Colonic mucosa (tissue), 4 donors: ENCODE measurements around the gene PIBF1. TPM values are rescaled to one million over a fixed set of nuclear protein-coding genes. Genes with fewer than 3 reads are reported as not detected.
"Not testable (repeated sequence)": the region's sequence is repeated elsewhere in the genome, so short reads cannot be mapped to it uniquely, and the experiment has no call there.

ENCODE experiments used
- DNase-seq: peaks from one replicate; pipeline ENCODE4 v3.0.0-alpha.2; 2020
- H3K27ac ChIP-seq: fragments of 200-600 bp; one replicate; pipeline ENCODE4 v1.8.0; 2021
- H3K27me3 ChIP-seq: fragments of 200-600 bp; one replicate; pipeline ENCODE4 v1.8.0; 2021
- H3K36me3 ChIP-seq: fragments of 200-600 bp; one replicate; pipeline ENCODE4 v1.8.0; 2021
- H3K4me1 ChIP-seq: fragments of 200-600 bp; one replicate; pipeline ENCODE4 v1.8.0; 2021; ENCODE audit warnings: mild to moderate bottlenecking
- H3K4me3 ChIP-seq: fragments of 200-600 bp; one replicate; pipeline ENCODE4 v1.8.0; 2021
- H3K9ac ChIP-seq, 2 donors: one replicate each; pipeline ENCODE4 v1.7.0; 2013; ENCODE audit warnings: control low read depth in 2 of 2, low read depth in 2 of 2, low read length in 2 of 2
- H3K9me3 ChIP-seq: fragments of 200-600 bp; one replicate; pipeline ENCODE4 v1.8.0; 2021
- intact Hi-C: fragments of 100-400 bp; cut with DNase I; formaldehyde crosslinking; loops from one replicate; pipeline ENCODE4 v1.14.1; 2022
- total RNA-seq, 2 donors: library from RNA; stranded (reverse); fragmentation: NEBNext Ultra II Directional in 1 of 2; extraction: Animal tissue kit (Norgen Biotek cat#: 25700) in 1 of 2; gene quantifications; one replicate each; pipeline ENCODE4 v1.2.1, GENCODE V29; 2021
- TF ChIP-seq, protein P1 (sequence below): fragments of 200-600 bp; IDR thresholded peaks from one replicate; pipeline ENCODE4 v1.8.0; 2022; ENCODE audit warnings: antibody characterized with exemption, mild to moderate bottlenecking
- donor health status: healthy.
- donor health status: DM: no; HTN: no; CAD: no.
- donor health status: DM: no; HTN: no; CAD: no.

The PIBF1 gene
- total RNA-seq, 2 donors from 2014 or later = 12.3 to 17.5 TPM

DNA sequence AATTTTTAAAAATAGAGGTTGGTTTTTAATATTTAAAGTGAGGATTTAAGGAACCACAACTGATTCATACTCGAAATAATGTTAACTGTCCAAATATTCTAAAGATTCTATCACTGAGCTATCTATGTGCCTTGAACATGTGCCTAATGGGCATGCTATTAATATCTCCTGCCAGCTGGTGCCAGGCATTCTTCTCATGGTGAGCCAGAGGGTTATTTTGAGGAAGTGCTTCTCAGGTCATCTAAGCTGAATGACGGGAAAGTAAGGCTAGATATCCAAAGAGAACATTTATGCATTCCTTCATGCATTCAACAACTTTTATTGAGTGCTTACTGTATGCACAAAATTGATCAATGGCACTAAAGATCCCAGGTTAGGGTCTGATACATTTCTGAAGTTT, 138.2 kb downstream of the PIBF1 start:
- Histone ChIP-seq H3K27me3 (no peaks in the 10 kb centered on the region), H3K36me3 (no peaks in the 10 kb centered on the region), H3K27ac (no peak overlapping the region), H3K4me3 (no peak overlapping the region), H3K9ac (no peak overlapping the region), H3K9me3 (no peaks in the 10 kb centered on the region), H3K4me1 (no peaks in the 10 kb centered on the region)
- no peak for DNase-seq
- intact Hi-C loops = no loop called here
- TF ChIP-seq, protein P1, sequence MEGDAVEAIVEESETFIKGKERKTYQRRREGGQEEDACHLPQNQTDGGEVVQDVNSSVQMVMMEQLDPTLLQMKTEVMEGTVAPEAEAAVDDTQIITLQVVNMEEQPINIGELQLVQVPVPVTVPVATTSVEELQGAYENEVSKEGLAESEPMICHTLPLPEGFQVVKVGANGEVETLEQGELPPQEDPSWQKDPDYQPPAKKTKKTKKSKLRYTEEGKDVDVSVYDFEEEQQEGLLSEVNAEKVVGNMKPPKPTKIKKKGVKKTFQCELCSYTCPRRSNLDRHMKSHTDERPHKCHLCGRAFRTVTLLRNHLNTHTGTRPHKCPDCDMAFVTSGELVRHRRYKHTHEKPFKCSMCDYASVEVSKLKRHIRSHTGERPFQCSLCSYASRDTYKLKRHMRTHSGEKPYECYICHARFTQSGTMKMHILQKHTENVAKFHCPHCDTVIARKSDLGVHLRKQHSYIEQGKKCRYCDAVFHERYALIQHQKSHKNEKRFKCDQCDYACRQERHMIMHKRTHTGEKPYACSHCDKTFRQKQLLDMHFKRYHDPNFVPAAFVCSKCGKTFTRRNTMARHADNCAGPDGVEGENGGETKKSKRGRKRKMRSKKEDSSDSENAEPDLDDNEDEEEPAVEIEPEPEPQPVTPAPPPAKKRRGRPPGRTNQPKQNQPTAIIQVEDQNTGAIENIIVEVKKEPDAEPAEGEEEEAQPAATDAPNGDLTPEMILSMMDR = no peak

DNA sequence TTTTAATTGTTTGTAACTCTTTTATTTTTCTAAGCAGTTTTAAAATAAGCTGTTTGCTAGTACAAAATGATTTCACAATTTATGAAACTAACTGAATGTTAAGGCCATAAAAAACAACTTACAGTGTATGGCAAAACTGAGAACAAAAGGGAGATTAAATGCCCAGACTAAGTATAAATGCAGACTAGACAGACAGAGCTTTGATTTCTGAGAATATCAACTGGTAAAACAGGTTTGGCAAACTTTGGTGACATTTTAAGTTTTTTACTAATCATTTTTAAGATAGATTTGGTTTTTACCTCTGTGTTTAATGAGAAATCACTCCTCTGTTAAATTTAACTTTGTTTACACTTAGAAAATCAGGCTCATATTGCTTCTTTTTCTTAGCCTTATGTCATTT, 149.4 kb downstream of the PIBF1 start:
- H3K27me3 ChIP-seq = no peaks in the 10 kb centered on the region
- no peak overlapping the region for H3K9ac ChIP-seq
- H3K4me3 ChIP-seq = no peak overlapping the region
- TF ChIP-seq, protein P1 = no peak
- no peak overlapping the region for H3K27ac ChIP-seq
- intact Hi-C loops = no loop called here
- H3K9me3 ChIP-seq = no peaks in the 10 kb centered on the region
- H3K36me3 ChIP-seq = no peaks in the 10 kb centered on the region
- no peak for DNase-seq
- no peaks in the 10 kb centered on the region for H3K4me1 ChIP-seq

DNA sequence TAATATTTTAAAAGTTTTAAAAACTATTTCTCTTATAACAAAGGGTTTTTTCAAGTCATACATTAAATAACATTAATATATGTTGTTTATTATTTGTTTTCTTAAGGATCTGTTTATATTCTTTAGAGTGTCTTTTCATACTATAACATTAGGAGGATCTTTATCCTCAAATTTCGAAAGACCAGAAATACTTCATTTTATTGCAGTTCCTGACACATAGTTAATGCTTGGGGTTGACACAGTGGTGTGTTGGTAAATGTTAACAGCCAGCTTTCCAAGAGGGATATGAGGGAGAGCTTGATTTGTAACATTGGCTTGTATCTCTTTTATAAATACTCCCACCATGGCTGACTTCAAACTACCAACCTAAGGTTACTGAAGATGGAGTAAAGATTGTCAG, 150.3 kb downstream of the PIBF1 start:
- intact Hi-C loops = no loop called here
- Histone ChIP-seq H3K9me3 (no peaks in the 10 kb centered on the region), H3K27ac (no peak overlapping the region), H3K4me3 (no peak overlapping the region), H3K4me1 (no peaks in the 10 kb centered on the region), H3K9ac (no peak overlapping the region), H3K36me3 (no peaks in the 10 kb centered on the region), H3K27me3 (no peaks in the 10 kb centered on the region)
- TF ChIP-seq, protein P1 = no peak
- no peak for DNase-seq

DNA sequence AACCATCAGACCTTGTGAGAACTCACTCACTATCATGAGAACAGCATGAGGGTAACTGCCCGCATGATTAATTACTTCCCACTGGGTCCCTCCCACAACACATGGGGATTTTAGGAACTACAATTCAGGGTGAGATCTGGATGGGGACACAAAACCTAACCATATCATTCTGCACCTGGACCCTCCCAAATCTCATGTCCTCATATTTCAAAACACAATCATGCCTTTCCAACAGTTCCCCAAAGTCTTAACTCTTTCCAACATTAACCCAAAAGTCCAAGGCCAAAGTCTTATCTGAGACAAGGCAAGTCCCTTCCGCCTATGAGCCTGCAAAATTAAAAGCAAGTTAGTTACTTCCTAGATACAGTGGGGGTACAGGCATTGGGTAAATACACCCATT, 164.3 kb downstream of the PIBF1 start:
- H3K27ac ChIP-seq, H3K36me3 ChIP-seq, H3K27me3 ChIP-seq, intact Hi-C loops, DNase-seq, H3K4me3 ChIP-seq, H3K4me1 ChIP-seq, H3K9ac ChIP-seq, H3K9me3 ChIP-seq: not testable (repeated sequence)

DNA sequence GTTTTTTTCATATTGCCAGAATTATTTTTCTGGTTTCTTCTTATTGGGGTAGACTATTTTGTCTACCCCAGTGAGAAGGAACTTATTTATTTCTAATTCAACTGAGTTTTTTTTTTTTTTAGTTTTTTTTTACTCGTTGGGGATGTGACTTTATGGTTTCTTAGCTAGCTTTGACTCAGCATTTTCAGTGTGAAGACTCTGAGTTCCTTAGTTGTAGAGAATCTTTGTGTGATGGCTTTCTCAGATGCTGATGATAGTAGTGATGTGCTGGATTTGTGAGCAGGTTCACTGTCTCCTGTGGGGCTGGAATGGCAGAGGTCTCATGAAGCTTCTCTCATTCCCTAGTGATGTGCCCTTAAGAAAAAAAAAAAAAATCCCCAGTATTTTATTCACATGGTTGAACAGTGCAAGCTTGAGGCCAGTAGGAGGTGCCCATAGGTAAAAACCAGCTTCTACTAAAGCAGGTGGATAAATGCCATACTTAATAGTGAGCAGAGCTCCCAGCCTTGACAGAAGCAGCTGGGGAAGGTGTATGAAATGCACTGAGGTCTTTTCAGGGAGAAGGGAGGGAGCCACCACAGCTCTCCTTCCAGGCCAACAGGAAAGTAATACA, 170.7 kb downstream of the PIBF1 start:
- TF ChIP-seq, protein P1 = no peak
- Histone ChIP-seq H3K4me3 (no peak overlapping the region), H3K9me3 (no peaks in the 10 kb centered on the region), H3K9ac (no peak overlapping the region), H3K27me3 (no peaks in the 10 kb centered on the region), H3K4me1 (no peaks in the 10 kb centered on the region), H3K27ac (no peak overlapping the region), H3K36me3 (no peaks in the 10 kb centered on the region)
- intact Hi-C loops = no loop called here
- no peak for DNase-seq

DNA sequence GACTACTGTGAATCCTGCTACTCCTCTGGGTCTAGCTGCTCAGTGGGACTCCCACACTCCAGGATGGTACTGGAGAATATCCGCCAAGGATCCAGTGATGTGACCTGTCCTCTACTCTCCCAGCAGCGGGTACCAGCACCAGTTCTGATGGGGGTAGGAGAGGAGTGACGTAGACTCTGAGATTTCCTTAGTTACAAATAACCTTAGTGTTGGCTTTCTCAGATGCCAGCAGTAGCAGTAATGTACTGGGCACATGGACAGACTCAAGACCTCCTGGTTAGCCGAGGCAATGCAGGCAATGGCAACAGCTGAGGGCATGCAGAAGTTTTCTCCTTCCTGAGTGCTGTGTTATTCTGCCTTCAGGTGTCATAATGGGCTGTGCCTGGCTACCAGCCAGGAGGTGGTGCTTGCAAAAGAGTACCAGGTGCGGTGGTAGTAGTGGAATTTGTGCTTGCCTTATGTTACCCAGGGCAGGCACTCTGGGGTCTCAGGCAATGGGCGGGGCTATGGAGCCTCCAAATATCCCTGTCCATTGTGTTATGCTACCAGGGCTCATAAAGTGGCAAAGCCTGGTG, 171.5 kb downstream of the PIBF1 start:
- TF ChIP-seq, protein P1 = no peak
- H3K27me3 ChIP-seq = no peaks in the 10 kb centered on the region
- H3K36me3 ChIP-seq = no peaks in the 10 kb centered on the region
- intact Hi-C loops = no loop called here
- peak overlapping the region in 1 of 2 donors; percentile 40 for H3K9ac ChIP-seq
- no peak overlapping the region for H3K4me3 ChIP-seq
- H3K9me3 ChIP-seq = no peaks in the 10 kb centered on the region
- peak; percentile 77 for DNase-seq
- H3K4me1 ChIP-seq = no peaks in the 10 kb centered on the region
- H3K27ac ChIP-seq = no peak overlapping the region
